Motor neuron (in vitro differentiated cells): ENCODE measurements around the gene RBM14. TPM values are rescaled to one million over a fixed set of nuclear protein-coding genes. Genes with fewer than 3 reads are reported as not detected.
"Not testable (repeated sequence)": the region's sequence is repeated elsewhere in the genome, so short reads cannot be mapped to it uniquely, and the experiment has no call there.

Experiments used
- ATAC-seq, 8 experiments: fragments of 200-7000 bp; cut with Tn5 transposase; replicated peaks in 6 of 8; 2 replicates each; pipeline ENCODE4 v1.8.0; 2021; ENCODE audit warnings: mild to moderate bottlenecking in 8 of 8, moderate library complexity in 8 of 8
- H3K27ac ChIP-seq, 2 donors: fragments of 250-450 bp; sonication (Bioruptor Pico); 2 replicates each; pipeline ENCODE4 v1.9.0; 2021; ENCODE audit warnings: antibody characterized with exemption in 2 of 2, mild to moderate bottlenecking in 2 of 2, moderate library complexity in 1 of 2
- H3K4me1 ChIP-seq, 2 donors: fragments of 250-450 bp; sonication (Bioruptor Pico); replicated peaks in 1 of 2; 2 replicates each; pipeline ENCODE4 v1.6.1; 2021; ENCODE audit warnings: antibody characterized with exemption in 2 of 2, mild to moderate bottlenecking in 2 of 2, moderate library complexity in 1 of 2
- H3K4me3 ChIP-seq, 5 donors: fragments of 250-450 bp; sonication (Bioruptor Pico); 2 replicates each; pipeline ENCODE4 v1.9.0; 2021; ENCODE audit warnings: antibody characterized with exemption in 5 of 5, mild to moderate bottlenecking in 5 of 5, moderate library complexity in 4 of 5
- WGBS, 10 experiments: fragments of 450-650 bp; shearing (Covaris generic); methylation state at CpG; one replicate each; pipeline ENCODE4 v1.0.0; 2022; 5-methylcytosine and 5-hydroxymethylcytosine counted together
- in situ Hi-C, 9 experiments: fragments of 400-800 bp; cut with MboI; loops; one replicate each; pipeline ENCODE4 v1.15.0; 2021; ENCODE audit warnings: low sequenced_read_pairs in 9 of 9, low pct_unique_long_range_greater_than_20kb in 2 of 9; ENCODE audit not compliant: unreplicated experiment in 9 of 9
- total RNA-seq, 8 experiments: library from RNA; unstranded; fragments of 300-600 nt; gene quantifications; 2 replicates each; pipeline versions ENCODE4 v1.2.3 to v1.2.4, GENCODE V29; 2022

The RBM14 gene
- total RNA-seq, 8 experiments from 2014 or later: 31.7 to 88.4 (median 49.3) TPM

GRCh38 chr11:66626926-66627325 is 10.5 kb downstream of the RBM14 start:
- H3K4me1 ChIP-seq: peaks cover 0 to 6% of the 10 kb centered on the region in 2 donors
- no peak overlapping the region for H3K27ac ChIP-seq
- in situ Hi-C loops: no loop called here
- 89 to 100% (median 97%) methylated on average over 1 to 7 of the region's 7 CpGs; no CpG with 5 or more reads in 2 of the 10 experiments for WGBS, 10 experiments
- H3K4me3 ChIP-seq: no peak overlapping the region
- no peak for ATAC-seq

DNA sequence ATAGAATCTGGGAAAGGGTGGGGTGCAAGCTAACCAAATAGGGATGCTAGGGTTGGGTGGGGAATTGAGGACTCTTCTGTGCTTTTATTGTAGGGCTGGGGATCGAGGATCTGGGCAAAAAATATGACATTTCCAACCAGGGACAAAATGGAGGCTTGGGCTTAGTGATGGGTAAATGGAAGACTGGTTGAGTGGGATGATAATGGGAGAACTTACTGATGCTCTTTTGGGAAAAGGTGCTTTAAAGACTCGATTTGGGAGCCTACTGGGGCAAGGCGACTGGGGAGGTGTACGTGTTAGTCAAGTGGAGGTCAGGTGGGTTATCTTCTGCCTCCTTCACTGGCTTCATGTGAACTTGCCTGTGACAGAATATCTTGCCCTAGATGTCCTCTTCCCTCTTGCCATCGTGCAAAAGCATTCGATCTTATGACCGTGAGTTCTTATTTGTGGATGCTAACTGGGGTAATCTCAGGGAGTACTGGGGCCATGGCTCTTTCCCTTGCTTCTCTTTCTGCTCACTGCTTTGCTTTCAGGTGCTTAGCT is 11.7 kb downstream of the RBM14 start:
- in situ Hi-C loops: no loop called here

GRCh38 chr11:66629356-66629755 is 12.9 kb downstream of the RBM14 start:
- in situ Hi-C loops: no loop called here
- Histone ChIP-seq H3K27ac (no peak overlapping the region), H3K4me1 (no peaks in the 10 kb centered on the region), H3K4me3 (no peak overlapping the region)
- 90 to 100% (median 100%) methylated on average over 1 to 2 of the region's 2 CpGs; no CpG with 5 or more reads in 7 of the 10 experiments for WGBS, 10 experiments
- no peak for ATAC-seq

More for the DNA sequence above, 11.7 kb downstream of the RBM14 start:
- 87 to 100% (median 98%) methylated on average over 1 to 7 of the region's 7 CpGs; no CpG with 5 or more reads in 2 of the 10 experiments for WGBS, 10 experiments
- Histone ChIP-seq H3K4me3 (no peak overlapping the region), H3K4me1 (no peaks in the 10 kb centered on the region), H3K27ac (no peak overlapping the region)
- no peak for ATAC-seq

DNA sequence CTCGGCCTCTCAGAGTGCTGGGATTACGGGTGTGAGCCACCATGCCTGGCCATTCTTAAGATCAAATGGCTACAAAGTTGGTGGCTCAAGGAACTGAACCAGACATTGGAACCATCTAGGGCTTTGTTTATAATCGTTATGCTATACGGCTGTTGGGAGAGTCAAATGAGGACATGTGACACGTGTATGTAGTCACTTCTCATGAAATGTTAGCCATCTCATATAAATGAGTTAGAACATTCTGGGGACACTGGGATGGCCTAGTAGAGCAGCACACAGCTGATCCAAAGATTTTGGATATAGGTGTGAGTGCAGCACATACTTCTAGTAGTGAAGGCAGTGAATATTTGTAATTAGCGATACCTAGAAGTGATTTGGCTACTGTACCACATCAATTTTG is 15.5 kb downstream of the RBM14 start:
- WGBS, 10 experiments: 80 to 100% (median 96%) methylated on average over 1 to 6 of the region's 6 CpGs; no CpG with 5 or more reads in 3 of the 10 experiments
- no peaks in the 10 kb centered on the region for H3K4me1 ChIP-seq
- ATAC-seq: no peak
- no peak overlapping the region for H3K27ac ChIP-seq
- H3K4me3 ChIP-seq: no peak overlapping the region
- in situ Hi-C loops: no loop called here

DNA sequence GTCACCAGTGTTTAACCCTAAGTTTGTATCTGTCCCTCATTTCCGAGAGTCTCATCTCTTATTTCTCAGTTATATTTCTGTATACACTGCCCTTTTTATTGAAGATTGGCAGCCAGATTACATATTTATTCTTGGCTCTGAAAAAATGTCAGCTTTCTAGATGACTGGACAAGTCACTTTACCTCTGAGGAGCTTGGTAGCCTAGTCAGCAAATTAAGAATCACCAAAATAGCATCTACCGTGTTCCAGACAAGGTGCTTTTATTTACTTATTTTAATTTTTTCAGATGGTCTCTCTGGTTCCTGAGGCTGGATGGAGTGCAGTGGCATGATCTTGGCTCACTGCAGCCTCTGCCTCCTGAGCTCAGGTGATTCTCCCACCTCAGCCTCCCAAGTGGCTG is 16.5 kb downstream of the RBM14 start:
- no peak for ATAC-seq
- WGBS, 10 experiments: 73 to 100% (median 100%) methylated on average over 1 to 2 of the region's 2 CpGs; no CpG with 5 or more reads in 1 of the 10 experiments
- Histone ChIP-seq H3K4me3 (no peak overlapping the region), H3K27ac (no peak overlapping the region), H3K4me1 (peaks cover 7 to 9% of the 10 kb centered on the region in 2 donors)
- in situ Hi-C loops: no loop called here

DNA sequence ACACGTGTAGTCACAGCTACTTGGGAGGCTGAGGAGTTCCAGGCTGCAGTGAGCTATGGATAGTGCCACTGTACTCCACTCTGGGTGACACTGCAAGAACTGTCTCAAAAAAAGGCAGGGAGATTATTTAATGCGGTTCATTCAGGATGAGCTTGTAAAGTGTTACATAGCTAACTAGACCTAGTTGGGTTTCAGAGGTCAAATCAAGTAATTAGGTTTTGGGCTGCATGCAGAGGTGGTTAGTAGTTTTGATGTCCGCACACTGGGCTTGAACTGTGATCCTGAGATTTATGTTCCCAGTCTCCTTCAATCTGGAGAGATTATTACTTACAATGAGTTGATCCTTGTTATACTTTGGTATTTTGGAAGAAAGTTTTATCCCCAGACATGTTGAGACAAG is 20.0 kb downstream of the RBM14 start:
- no peak for ATAC-seq
- no peak overlapping the region for H3K27ac ChIP-seq
- H3K4me3 ChIP-seq: no peak overlapping the region
- in situ Hi-C loops: no loop called here
- peaks cover 17 to 25% of the 10 kb centered on the region in 2 donors for H3K4me1 ChIP-seq
- WGBS, 10 experiments: 80 to 100% (median 100%) methylated on average over 1 to 3 of the region's 3 CpGs; no CpG with 5 or more reads in 1 of the 10 experiments

- Histone ChIP-seq H3K27ac (peak overlapping the region; percentile 63 to 80), H3K4me3 (peak overlapping the region; percentile 29 to 97 (median 36)), H3K4me1 (peaks cover 27 to 38% of the 10 kb centered on the region in 2 donors)
- in situ Hi-C loops: no loop called here
- 30 to 100% (median 61%) methylated on average over 2 to 10 of the region's 12 CpGs for WGBS, 10 experiments
- peak in 6 of 8 experiments; percentile 2 to 15 (median 9) for ATAC-seq
Observed at GRCh38 chr11:66637557-66638176, 21.2 kb downstream of the RBM14 start.

- peak; percentile 92 to 97 (median 94) for ATAC-seq
- Histone ChIP-seq H3K4me3 (peak within 1 kb of the TSS; percentile 69 to 97 (median 89)), H3K27ac (peak within 1 kb of the TSS; percentile 97 to 98), H3K4me1 (peaks cover 35 to 43% of the 10 kb centered on the region in 2 donors)
- in situ Hi-C loops: no loop called here
- WGBS, 10 experiments: 0 to 3% (median 0%) methylated on average over 2 to 31 of the region's 63 CpGs; no CpG with 5 or more reads in 2 of the 10 experiments
Observed at GRCh38 chr11:66638177-66639065, 22.0 kb downstream of the RBM14 start, which contains the start of gene RBM4. TSS of gene RBM4 (plus strand) at chr11:66638703. CDS start at chr11:66639712, 1,009 bp downstream.

GRCh38 chr11:66639066-66639813 is 22.8 kb downstream of the RBM14 start:
- ATAC-seq: peak in 3 of 8 experiments; percentile 0 to 3 (median 1)
- in situ Hi-C loops: no loop called here
- 0 to 40% (median 0%) methylated on average over 1 to 17 of the region's 27 CpGs; no CpG with 5 or more reads in 1 of the 10 experiments for WGBS, 10 experiments

GRCh38 chr11:66639814-66640340 is 23.4 kb downstream of the RBM14 start:
- WGBS, 10 experiments: 63 to 65% methylated on average over 3 to 4 of the region's 10 CpGs; no CpG with 5 or more reads in 8 of the 10 experiments
- ATAC-seq, in situ Hi-C loops: not testable (repeated sequence)
- Histone ChIP-seq H3K27ac (peak overlapping the region in 1 of 2 donors; percentile 97), H3K4me3 (peak overlapping the region; percentile 69 to 97 (median 89)), H3K4me1 (peaks cover 49 to 57% of the 10 kb centered on the region in 2 donors)

More at GRCh38 chr11:66639066-66639813, 22.8 kb downstream of the RBM14 start:
- Histone ChIP-seq H3K4me3 (peak overlapping the region; percentile 69 to 97 (median 89)), H3K27ac (peak overlapping the region; percentile 97 to 98), H3K4me1 (peaks cover 43 to 51% of the 10 kb centered on the region in 2 donors)

DNA sequence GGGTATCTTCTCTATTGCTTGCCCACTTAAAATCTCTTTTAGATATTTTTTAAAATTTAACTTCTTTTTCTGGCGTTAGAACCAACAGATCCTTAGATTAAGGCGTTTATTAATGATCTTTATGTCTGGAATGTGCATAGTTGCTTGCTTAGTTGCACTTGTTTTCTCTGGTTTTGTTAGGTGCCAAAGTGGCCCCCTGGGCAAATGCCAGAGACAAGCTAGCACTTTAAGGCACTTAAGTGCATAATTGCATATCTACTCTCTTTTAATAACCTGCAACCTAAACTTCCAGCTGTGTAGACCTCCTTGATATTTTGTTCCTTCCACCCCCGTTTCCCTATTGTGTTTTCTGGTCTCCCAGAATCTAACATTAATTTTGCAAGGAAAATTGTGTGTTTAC is 25.4 kb downstream of the RBM14 start:
- in situ Hi-C loops: no loop called here
- no peak for ATAC-seq
- Histone ChIP-seq H3K4me1 (peaks cover 62% of the 10 kb centered on the region in 2 donors), H3K27ac (no peak overlapping the region), H3K4me3 (peak overlapping the region; percentile 18 to 97 (median 80))
- WGBS, 10 experiments: 0 to 65% (median 33%) methylated on average over 1 to 3 of the region's 3 CpGs; no CpG with 5 or more reads in 1 of the 10 experiments
